ENCODE results near the gene VPS72.
"Not testable (repeated sequence)": the region's sequence is repeated elsewhere in the genome, so short reads cannot be mapped to it uniquely, and the experiment has no call there.

VPS72 gene

DNA sequence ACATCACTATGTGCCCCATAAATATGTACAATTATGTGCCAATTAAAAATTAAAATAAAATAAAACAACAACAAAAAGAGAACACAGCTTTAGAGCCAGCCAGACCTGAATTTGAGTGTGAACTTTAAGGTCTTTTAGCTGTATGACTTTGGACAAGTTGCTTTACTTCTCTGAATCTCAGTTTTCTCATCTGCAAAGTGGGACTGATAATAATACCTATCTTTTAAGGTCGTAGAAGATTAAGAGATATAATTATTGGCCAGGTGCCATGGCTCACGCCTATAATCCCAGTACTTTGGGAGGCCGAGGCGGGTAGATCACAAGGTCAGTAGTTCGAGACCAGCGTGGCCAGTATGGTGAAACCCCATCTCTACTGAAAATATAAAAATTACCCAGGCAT lies 3.3 kb upstream of the VPS72 start:
- Histone ChIP-seq H3K4me3 (no peak overlapping the region), H3K4me2 (no peak overlapping the region), H3K27ac (no peak overlapping the region), H3K9ac (no peak overlapping the region), H4K20me1 (no peaks in the 10 kb centered on the region), H3K4me1 (peaks cover 22 to 36% (median 27%) of the 10 kb centered on the region in 10 experiments), H3K27me3 (no peaks in the 10 kb centered on the region), H3K9me3 (replicated peaks in 1 of 11) (no peaks in the 10 kb centered on the region), H3K36me3 (no peaks in the 10 kb centered on the region)
- no peak for TF ChIP-seq Cebpa-rat (IDR thresholded peaks at IDR 0.05)

DNA sequence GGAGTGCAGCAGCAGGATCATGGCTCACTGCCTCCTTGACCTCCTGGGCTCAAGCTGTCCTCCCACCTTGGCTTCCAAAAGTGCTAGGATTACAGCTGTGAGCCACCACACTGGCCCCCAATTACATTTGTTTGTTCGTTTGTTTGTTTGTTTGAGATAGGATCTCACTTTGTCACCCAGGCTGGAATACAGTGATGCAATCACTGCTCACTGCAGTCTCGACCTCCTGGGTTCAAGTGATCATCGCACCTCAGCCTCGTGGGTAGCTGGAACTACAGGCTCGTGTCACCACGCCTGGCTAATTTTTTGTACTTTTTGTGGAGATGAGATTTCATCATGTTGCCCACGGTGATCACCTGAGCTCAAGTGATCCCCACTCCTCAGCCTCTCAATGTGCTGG lies 2.0 kb upstream of the VPS72 start:
- Histone ChIP-seq H3K4me1 (peaks cover 22 to 37% (median 27%) of the 10 kb centered on the region in 10 experiments), H3K9ac (no peak overlapping the region)
- TF ChIP-seq Cebpa-rat (IDR thresholded peaks at IDR 0.05): peak in 2 of 11 experiments; percentile 8 to 22; a peak in 1 of 22 replicates

DNA sequence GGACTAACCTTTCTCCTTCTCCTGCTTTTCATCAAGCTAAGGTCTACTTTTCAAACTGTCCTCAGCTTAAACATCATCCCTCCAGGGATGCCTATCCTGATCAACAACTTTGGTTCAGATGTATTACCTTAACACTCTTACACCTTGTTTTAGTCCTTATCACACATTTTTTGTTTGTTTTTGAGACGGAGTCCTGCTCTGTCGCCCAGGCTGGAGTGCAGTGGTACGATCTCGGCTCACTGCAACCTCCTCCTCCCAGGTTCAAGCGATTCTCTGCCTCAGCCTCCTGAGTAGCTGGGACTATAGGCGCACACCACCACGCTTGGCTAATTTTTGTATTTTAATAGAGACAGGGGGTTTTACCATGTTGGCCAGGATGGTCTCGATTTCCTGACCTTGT lies 1.3 kb downstream of the VPS72 start:
- not testable (repeated sequence) for H3K9me3 ChIP-seq (replicated peaks in 1 of 11); H4K20me1 ChIP-seq; H3K27me3 ChIP-seq
- Histone ChIP-seq H3K36me3 (peaks cover 24 to 38% (median 34%) of the 10 kb centered on the region in 11 experiments), H3K4me2 (peak overlapping the region; percentile 88 to 98 (median 94)), H3K4me3 (peak overlapping the region; percentile 67 to 89 (median 79)), H3K27ac (peak overlapping the region in 10 of 11 experiments; percentile 79 to 93 (median 88); a peak in 15 of 22 replicates), H3K4me1 (peaks cover 22 to 29% (median 24%) of the 10 kb centered on the region in 10 experiments), H3K9ac (peak overlapping the region; percentile 80 to 94 (median 88))

More for the DNA sequence above, 2.0 kb upstream of the VPS72 start:
- peaks cover 0 to 4% (median 2%) of the 10 kb centered on the region in 11 experiments; a peak in 5 of 22 replicates for H3K36me3 ChIP-seq
- H3K9me3 ChIP-seq (replicated peaks in 1 of 11): no peaks in the 10 kb centered on the region
- no peak overlapping the region for H3K27ac ChIP-seq
- no peak overlapping the region for H3K4me2 ChIP-seq
- H4K20me1 ChIP-seq: peaks cover 0 to 8% (median 0%) of the 10 kb centered on the region in 11 experiments; a peak in 2 of 22 replicates
- no peak overlapping the region for H3K4me3 ChIP-seq
- H3K27me3 ChIP-seq: no peaks in the 10 kb centered on the region

DNA sequence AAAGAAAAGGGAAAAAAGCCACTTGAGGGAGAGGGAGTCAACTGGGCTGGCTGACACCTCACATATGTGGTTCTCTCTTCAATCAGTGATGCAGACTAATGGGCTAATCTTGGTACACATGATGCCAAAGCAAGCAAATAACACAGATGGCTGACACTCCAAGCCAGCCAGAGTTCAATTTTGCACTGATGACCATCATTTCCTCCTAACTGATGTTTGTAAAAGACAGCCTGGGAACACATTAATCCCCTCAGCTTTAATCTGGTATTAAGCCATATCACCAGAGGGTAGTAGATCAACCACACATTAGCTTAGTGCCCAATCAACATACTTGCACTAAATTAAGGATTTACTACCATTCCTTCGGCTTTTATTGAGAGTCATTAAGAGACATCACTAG lies 2.8 kb downstream of the VPS72 start:
- Histone ChIP-seq H3K36me3 (peaks cover 38 to 52% (median 49%) of the 10 kb centered on the region in 11 experiments), H4K20me1 (peaks cover 0 to 9% (median 0%) of the 10 kb centered on the region in 11 experiments; a peak in 4 of 22 replicates), H3K9me3 (replicated peaks in 1 of 11) (no peaks in the 10 kb centered on the region), H3K4me1 (peaks cover 22 to 29% (median 24%) of the 10 kb centered on the region in 10 experiments), H3K4me2 (no peak overlapping the region; a peak in 1 of 22 replicates), H3K27me3 (no peaks in the 10 kb centered on the region), H3K9ac (0 out of 22 replicates have a peak overlapping the region, but pooled peaks of 1 of the 11 experiments have one; percentile 2), H3K4me3 (no peak overlapping the region), H3K27ac (no peak overlapping the region)
- TF ChIP-seq Cebpa-rat (IDR thresholded peaks at IDR 0.05): no peak

DNA sequence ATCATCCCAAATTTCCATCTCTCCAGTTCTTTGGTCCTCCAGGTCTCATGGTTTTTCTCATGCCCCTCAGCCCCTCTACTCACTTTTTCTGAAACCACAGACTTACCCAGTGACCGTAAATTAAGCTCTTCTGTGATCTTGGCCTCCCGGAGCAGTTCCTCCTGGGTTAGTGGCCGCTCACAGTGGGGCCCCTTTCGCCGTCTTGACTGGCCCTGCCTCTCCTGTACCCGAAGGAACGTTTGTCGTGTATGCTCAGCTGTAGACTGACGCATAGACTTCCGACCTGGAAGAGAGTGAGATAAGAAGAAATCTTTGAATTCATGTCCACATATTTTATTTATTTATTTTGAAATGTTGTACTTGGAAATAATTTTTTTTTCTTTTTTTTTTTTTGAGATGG lies 5.8 kb downstream of the VPS72 start:
- H3K27me3 ChIP-seq: no peaks in the 10 kb centered on the region
- H3K9me3 ChIP-seq (replicated peaks in 1 of 11): no peaks in the 10 kb centered on the region
- TF ChIP-seq Cebpa-rat (IDR thresholded peaks at IDR 0.05): no peak
- H3K27ac ChIP-seq: no peak overlapping the region
- peaks cover 0 to 9% (median 0%) of the 10 kb centered on the region in 11 experiments; a peak in 4 of 22 replicates for H4K20me1 ChIP-seq
- H3K4me3 ChIP-seq: no peak overlapping the region
- H3K4me2 ChIP-seq: no peak overlapping the region
- peaks cover 16 to 22% (median 17%) of the 10 kb centered on the region in 10 experiments for H3K4me1 ChIP-seq
- H3K36me3 ChIP-seq: peaks cover 68 to 82% (median 79%) of the 10 kb centered on the region in 11 experiments
- no peak overlapping the region for H3K9ac ChIP-seq

DNA sequence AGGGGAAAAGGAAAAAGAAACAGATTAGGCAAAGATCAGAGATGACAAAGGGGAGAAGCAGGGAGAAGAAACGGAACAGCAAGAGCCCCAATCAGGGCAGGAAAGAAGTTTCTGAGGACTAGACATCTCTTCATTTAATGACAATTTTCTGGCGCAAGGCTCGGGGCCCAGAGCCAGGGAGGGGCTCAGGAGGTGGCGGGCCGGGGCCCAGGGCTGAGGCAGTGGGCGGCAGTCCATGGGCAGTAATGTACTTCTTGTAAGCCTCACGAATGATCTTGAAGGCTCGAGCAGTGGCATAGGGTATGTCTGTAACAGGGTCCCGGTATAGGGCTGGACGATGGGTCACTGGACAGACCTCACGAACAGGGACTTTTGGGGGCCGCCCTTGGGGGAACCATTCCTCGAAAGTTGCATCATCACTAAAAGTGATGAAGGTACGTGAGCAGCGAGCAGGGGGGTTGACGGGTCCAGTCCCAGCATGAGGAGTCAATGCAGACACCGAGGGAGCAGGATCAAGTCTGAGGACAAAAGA lies 13.4 kb downstream of the VPS72 start:
- 0 out of 22 replicates have a peak, but pooled peaks of 1 of the 11 experiments have one; percentile 11 for TF ChIP-seq Cebpa-rat (IDR thresholded peaks at IDR 0.05)
- H3K9me3 ChIP-seq (replicated peaks in 1 of 11): no peaks in the 10 kb centered on the region
- H3K36me3 ChIP-seq: peaks cover 81 to 96% (median 91%) of the 10 kb centered on the region in 11 experiments
- 0 out of 22 replicates have a peak overlapping the region, but pooled peaks of 1 of the 11 experiments have one; percentile 22 for H3K9ac ChIP-seq
- H3K27ac ChIP-seq: peak overlapping the region in 1 of 11 experiments; percentile 10; a peak in 1 of 22 replicates
- peaks cover 0 to 9% (median 0%) of the 10 kb centered on the region in 11 experiments; a peak in 3 of 22 replicates for H4K20me1 ChIP-seq
- H3K4me1 ChIP-seq: peaks cover 0 to 14% (median 0%) of the 10 kb centered on the region in 10 experiments; a peak in 6 of 20 replicates
- H3K4me2 ChIP-seq: no peak overlapping the region; a peak in 1 of 22 replicates
- no peak overlapping the region for H3K4me3 ChIP-seq
- H3K27me3 ChIP-seq: no peaks in the 10 kb centered on the region

DNA sequence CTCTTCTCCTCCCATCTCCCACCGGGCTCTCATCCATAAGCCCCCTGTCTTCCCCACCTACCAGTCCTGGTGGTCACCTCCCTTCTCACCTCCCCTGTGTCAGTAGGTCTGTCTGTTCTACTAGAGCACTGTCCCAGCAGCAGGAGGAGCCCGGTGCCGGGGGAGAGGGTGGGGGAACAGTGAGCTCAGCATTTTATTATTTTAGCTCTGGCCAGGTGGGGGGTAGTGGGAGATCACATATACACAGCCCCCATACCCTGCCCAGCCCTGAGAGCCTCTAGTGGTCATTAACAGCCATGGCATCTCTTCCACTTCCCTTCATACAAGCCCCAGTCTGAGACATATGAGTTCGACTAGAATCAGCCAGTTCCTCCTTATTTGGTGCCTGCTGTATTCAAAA lies 14.1 kb downstream of the VPS72 start, which contains the start of gene TMOD4:
TSS of gene TMOD4 (minus strand) at position 119 of the 400 bp plus-strand sequence. CDS start 1,106 bp downstream, outside the sequence.
- TF ChIP-seq Cebpa-rat (IDR thresholded peaks at IDR 0.05): no peak
- peaks cover 0 to 16% (median under 1%) of the 10 kb centered on the region in 11 experiments; a peak in 5 of 22 replicates for H4K20me1 ChIP-seq
- H3K27me3 ChIP-seq: no peaks in the 10 kb centered on the region
- peak within 1 kb of the TSS in 8 of 11 experiments; percentile 8 to 49 (median 24); a peak in 9 of 22 replicates for H3K27ac ChIP-seq
- no peaks in the 10 kb centered on the region for H3K9me3 ChIP-seq (replicated peaks in 1 of 11)
- no peak within 1 kb of the TSS for H3K4me3 ChIP-seq
- H3K4me1 ChIP-seq: peaks cover 0 to 14% (median 0%) of the 10 kb centered on the region in 10 experiments; a peak in 6 of 20 replicates
- peak within 1 kb of the TSS in 3 of 11 experiments; percentile 13 to 41 (median 22); a peak in 3 of 22 replicates for H3K9ac ChIP-seq
- peak within 1 kb of the TSS in 2 of 11 experiments; percentile 5 to 33; a peak in 1 of 22 replicates for H3K4me2 ChIP-seq
- peaks cover 81 to 96% (median 91%) of the 10 kb centered on the region in 11 experiments for H3K36me3 ChIP-seq

DNA sequence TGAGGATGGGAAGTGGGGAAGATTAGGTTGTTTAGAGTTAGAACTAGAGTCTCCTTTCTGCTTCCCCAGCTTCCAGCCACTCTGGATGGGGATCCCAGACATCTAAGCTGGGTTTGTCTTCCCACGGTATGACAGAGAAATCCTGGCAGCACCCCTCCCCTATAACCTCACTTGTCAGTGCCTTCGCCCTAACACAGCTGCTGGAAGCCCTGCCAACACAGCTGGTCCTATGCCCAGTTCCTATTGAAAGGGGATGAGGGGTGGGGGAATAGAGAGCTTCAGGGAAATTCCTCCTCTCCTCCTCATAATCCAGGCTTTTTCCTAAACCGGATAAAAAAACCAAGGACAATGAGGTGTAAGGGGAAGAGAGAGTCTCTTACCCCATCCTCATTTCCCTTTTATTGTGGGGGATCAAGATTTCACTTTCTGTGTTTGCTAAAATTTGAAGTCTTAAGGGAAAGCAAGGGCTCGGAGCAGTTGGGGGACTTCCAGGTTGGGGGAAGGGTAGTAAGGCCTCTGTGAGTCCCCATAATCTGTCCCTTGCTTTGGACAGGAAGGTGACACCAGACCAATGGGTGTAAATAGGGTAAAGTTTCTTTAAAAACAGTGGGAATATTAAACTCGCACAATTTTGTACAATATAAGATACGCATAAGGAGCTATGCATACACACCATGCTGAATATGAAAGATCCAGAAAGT lies 14.8 kb downstream of the VPS72 start:
- Histone ChIP-seq H3K27me3 (no peaks in the 10 kb centered on the region), H3K27ac (peak overlapping the region in 5 of 11 experiments; percentile 8 to 49 (median 34); a peak in 6 of 22 replicates), H3K9ac (peak overlapping the region in 2 of 11 experiments; percentile 13 to 41; a peak in 2 of 22 replicates), H3K36me3 (peaks cover 81 to 96% (median 91%) of the 10 kb centered on the region in 11 experiments), H4K20me1 (peaks cover 0 to 21% (median 4%) of the 10 kb centered on the region in 11 experiments; a peak in 6 of 22 replicates), H3K9me3 (replicated peaks in 1 of 11) (no peaks in the 10 kb centered on the region), H3K4me3 (no peak overlapping the region), H3K4me1 (peaks cover 0 to 14% (median 0%) of the 10 kb centered on the region in 10 experiments; a peak in 6 of 20 replicates), H3K4me2 (peak overlapping the region in 2 of 11 experiments; percentile 5 to 33; a peak in 1 of 22 replicates)
- no peak for TF ChIP-seq Cebpa-rat (IDR thresholded peaks at IDR 0.05)

Data from BLaER1 treated with 17β-estradiol and CSF1 and Interleukin-3, amounts not matched to agents 10 nM and 100 nM (cell line).